SK-N-MC (cell line): ENCODE measurements around the gene CARS1.

ENCODE experiments used
- DNase-seq: peaks from one replicate; pipeline ENCODE4 v3.0.0-alpha.2; 2011; ENCODE audit warnings: low read depth, low spot score
- H3K27ac ChIP-seq: fragments of 200-600 bp; sonication (generic); 2 replicates; pipeline ENCODE4 v1.5.1; 2016; ENCODE audit warnings: mixed run types
- H3K36me3 ChIP-seq: fragments of 200-600 bp; sonication (generic); 2 replicates; pipeline ENCODE4 v1.6.1; 2017; ENCODE audit warnings: antibody characterized with exemption, low read length, mixed read lengths; ENCODE audit not compliant: insufficient read depth
- H3K4me3 ChIP-seq: fragments of 200-600 bp; sonication (generic); 2 replicates; pipeline ENCODE4 v1.5.1; 2016
- H3K9ac ChIP-seq: fragments of 200-600 bp; sonication (generic); 2 replicates; pipeline ENCODE4 v1.8.0; 2017; ENCODE audit warnings: mixed run types, mixed read lengths; ENCODE audit not compliant: insufficient read length
- H3K9me3 ChIP-seq: fragments of 200-600 bp; sonication (generic); 2 replicates; pipeline ENCODE4 v1.6.1; 2017; ENCODE audit warnings: low read depth, mild to moderate bottlenecking, antibody characterized with exemption, low read length, moderate library complexity, mixed read lengths
- EZH2 ChIP-seq: fragments of 200-600 bp; sonication (generic); IDR thresholded peaks from one replicate; pipeline ENCODE4 v1.6.1; 2017; ENCODE audit warnings: antibody characterized with exemption
- FOXP2 ChIP-seq: optimal IDR thresholded peaks from 2 replicates; pipeline ENCODE3; 2011; ENCODE audit warnings: mild to moderate bottlenecking, moderate library complexity; ENCODE audit not compliant: insufficient read depth; ENCODE audit errors: extremely low read length, control extremely low read depth
- POLR2AphosphoS5 ChIP-seq: IDR thresholded peaks from 2 replicates; pipeline ENCODE4 v1.6.1; 2012; ENCODE audit warnings: mild to moderate bottlenecking, low read depth, low read length, borderline replicate concordance

CARS1 gene

GRCh38 chr11:3099178-3099577 lies 42.0 kb upstream of the CARS1 start:
- Histone ChIP-seq H3K36me3 (no peaks in the 10 kb centered on the region), H3K27ac (no peak overlapping the region), H3K4me3 (no peak overlapping the region), H3K9ac (no peak overlapping the region), H3K9me3 (no peaks in the 10 kb centered on the region)
- TF ChIP-seq EZH2: no peak
- TF ChIP-seq FOXP2: no peak
- TF ChIP-seq POLR2AphosphoS5: no peak
- DNase-seq: no peak

- no peaks in the 10 kb centered on the region for H3K9me3 ChIP-seq
- H3K4me3 ChIP-seq: no peak overlapping the region
- TF ChIP-seq EZH2 (no peak), FOXP2 (no peak), POLR2AphosphoS5 (no peak)
- H3K27ac ChIP-seq: no peak overlapping the region
- H3K9ac ChIP-seq: no peak overlapping the region
- no peak for DNase-seq
- H3K36me3 ChIP-seq: no peaks in the 10 kb centered on the region
Measured at GRCh38 chr11:3096909-3097530, 39.8 kb upstream of the CARS1 start.

- Histone ChIP-seq H3K36me3 (no peaks in the 10 kb centered on the region), H3K4me3 (no peak overlapping the region), H3K27ac (no peak overlapping the region), H3K9me3 (no peaks in the 10 kb centered on the region), H3K9ac (no peak overlapping the region)
- TF ChIP-seq FOXP2: no peak
- TF ChIP-seq POLR2AphosphoS5: no peak
- no peak for TF ChIP-seq EZH2
- no peak for DNase-seq
Measured at GRCh38 chr11:3095712-3096361, 38.6 kb upstream of the CARS1 start.

GRCh38 chr11:3094223-3094824 lies 37.1 kb upstream of the CARS1 start:
- H3K27ac ChIP-seq: no peak overlapping the region
- no peak for TF ChIP-seq EZH2
- no peak for TF ChIP-seq POLR2AphosphoS5
- no peak for TF ChIP-seq FOXP2
- no peak overlapping the region for H3K4me3 ChIP-seq
- H3K36me3 ChIP-seq: no peaks in the 10 kb centered on the region
- H3K9ac ChIP-seq: no peak overlapping the region
- no peak for DNase-seq
- no peaks in the 10 kb centered on the region for H3K9me3 ChIP-seq

GRCh38 chr11:3093281-3094191 lies 36.3 kb upstream of the CARS1 start:
- Histone ChIP-seq H3K9ac (no peak overlapping the region), H3K9me3 (no peaks in the 10 kb centered on the region), H3K4me3 (no peak overlapping the region), H3K27ac (no peak overlapping the region), H3K36me3 (no peaks in the 10 kb centered on the region)
- no peak for DNase-seq
- no peak for TF ChIP-seq FOXP2
- TF ChIP-seq POLR2AphosphoS5: no peak
- TF ChIP-seq EZH2: no peak

- no peaks in the 10 kb centered on the region for H3K36me3 ChIP-seq
- TF ChIP-seq EZH2 (no peak), POLR2AphosphoS5 (no peak), FOXP2 (no peak)
- no peak for DNase-seq
- no peaks in the 10 kb centered on the region for H3K9me3 ChIP-seq
- no peak overlapping the region for H3K9ac ChIP-seq
- H3K4me3 ChIP-seq: no peak overlapping the region
- H3K27ac ChIP-seq: no peak overlapping the region
Measured at GRCh38 chr11:3092603-3093141, 35.4 kb upstream of the CARS1 start.

GRCh38 chr11:3091846-3092602 lies 34.8 kb upstream of the CARS1 start:
- no peak for DNase-seq
- H3K4me3 ChIP-seq: no peak overlapping the region
- H3K27ac ChIP-seq: no peak overlapping the region
- H3K9ac ChIP-seq: no peak overlapping the region
- no peaks in the 10 kb centered on the region for H3K9me3 ChIP-seq
- no peaks in the 10 kb centered on the region for H3K36me3 ChIP-seq
- TF ChIP-seq POLR2AphosphoS5 (no peak), EZH2 (no peak), FOXP2 (no peak)
